HepG2 (cell line): ENCODE data around the gene B3GALNT2. TPM values are rescaled to one million over a fixed set of nuclear protein-coding genes. Genes with fewer than 3 reads are reported as not detected.

Experiments used
- ARNT ChIP-seq: fragments of 450-650 bp; IDR thresholded peaks from 2 replicates; pipeline ENCODE4 v1.6.1; 2017
- FOSL2 ChIP-seq: sonication (generic); formaldehyde crosslinking; IDR thresholded peaks from 2 replicates; pipeline ENCODE4 v1.4.0; 2020; ENCODE audit warnings: missing genetic modification reagents
- GZF1 ChIP-seq: sonication (generic); formaldehyde crosslinking; IDR thresholded peaks from 2 replicates; pipeline ENCODE4 v1.5.1; 2020; ENCODE audit warnings: mild to moderate bottlenecking, missing genetic modification reagents
- HNF1B ChIP-seq: sonication (generic); formaldehyde crosslinking; IDR thresholded peaks from 2 replicates; pipeline ENCODE4 v1.5.1; 2020; ENCODE audit warnings: mild to moderate bottlenecking, moderate library complexity, missing genetic modification reagents
- HNF4A ChIP-seq: sonication (generic); formaldehyde crosslinking; IDR thresholded peaks from 2 replicates; pipeline ENCODE4 v1.4.0; 2020; ENCODE audit warnings: missing genetic modification reagents
- HOMEZ ChIP-seq: IDR thresholded peaks from 2 replicates; pipeline ENCODE4 v1.6.1; 2016; ENCODE audit warnings: low read depth
- MEF2D ChIP-seq: sonication (generic); formaldehyde crosslinking; IDR thresholded peaks from 2 replicates; pipeline ENCODE4 v1.5.1; 2020; ENCODE audit warnings: mild to moderate bottlenecking, missing genetic modification reagents
- REPIN1 ChIP-seq: sonication (generic); formaldehyde crosslinking; IDR thresholded peaks from 2 replicates; pipeline ENCODE4 v1.8.0; 2022; ENCODE audit warnings: missing genetic modification reagents, low read depth, mild to moderate bottlenecking, borderline replicate concordance
- SAP130 ChIP-seq: IDR thresholded peaks from 2 replicates; pipeline ENCODE4 v1.6.1; 2016; ENCODE audit warnings: low read depth
- SKI ChIP-seq: fragments of 450-650 bp; IDR thresholded peaks from one replicate; pipeline ENCODE4 v1.6.1; 2018; ENCODE audit warnings: mild to moderate bottlenecking; ENCODE audit not compliant: partially characterized antibody
- STAG1 ChIP-seq: sonication (generic); formaldehyde crosslinking; IDR thresholded peaks from 2 replicates; pipeline ENCODE4 v1.4.0; 2020; ENCODE audit warnings: missing genetic modification reagents
- ZHX2 ChIP-seq, 2 experiments: sonication (generic) in 1 of 2; formaldehyde crosslinking in 1 of 2; IDR thresholded peaks; 2 replicates each; pipeline versions ENCODE4 v1.6.1 to v1.9.0; 2014 to 2022; ENCODE audit warnings: antibody characterized with exemption in 1 of 2, borderline replicate concordance in 1 of 2, inconsistent platforms in 1 of 2, low read depth in 1 of 2, missing genetic modification reagents in 1 of 2
- ZNF17 ChIP-seq: sonication (generic); formaldehyde crosslinking; IDR thresholded peaks from 2 replicates; pipeline ENCODE4 v1.5.0; 2020; ENCODE audit warnings: mild to moderate bottlenecking, missing genetic modification reagents
- ZNF18 ChIP-seq: sonication (generic); formaldehyde crosslinking; IDR thresholded peaks from 2 replicates; pipeline ENCODE4 v1.8.0; 2022; ENCODE audit warnings: mild to moderate bottlenecking, missing genetic modification reagents; ENCODE audit not compliant: insufficient replicate concordance
- ZNF331 ChIP-seq: sonication (generic); formaldehyde crosslinking; IDR thresholded peaks from 2 replicates; pipeline ENCODE4 v1.4.0; 2020; ENCODE audit warnings: missing genetic modification reagents
- ZNF557 ChIP-seq: sonication (generic); formaldehyde crosslinking; IDR thresholded peaks from 2 replicates; pipeline ENCODE4 v1.4.0; 2020; ENCODE audit warnings: missing genetic modification reagents
- ZNF619 ChIP-seq: sonication (generic); formaldehyde crosslinking; IDR thresholded peaks from 2 replicates; pipeline ENCODE4 v1.4.0; 2020; ENCODE audit warnings: mild to moderate bottlenecking, missing genetic modification reagents
- ZNF746 ChIP-seq: sonication (generic); formaldehyde crosslinking; IDR thresholded peaks from 2 replicates; pipeline ENCODE4 v1.8.0; 2022; ENCODE audit warnings: mild to moderate bottlenecking, missing genetic modification reagents
- polyA plus RNA-seq, 8 experiments: library from polyadenylated mRNA; depleted of rRNA in 3 of 8; stranded (reverse) in 7 of 8; unstranded in 1 of 8; fragments of >200 nt; fragmentation: Illumina TruSeq in 4 of 8; extraction: Trizol in 4 of 8; gene quantifications; 2 replicates each; pipeline versions ENCODE4 v1.2.1 to v1.2.3, GENCODE V29; 2011 to 2016; ENCODE audit warnings: low read depth in 4 of 8, missing spikeins in 1 of 8, mixed read lengths in 1 of 8; ENCODE audit not compliant: insufficient read depth in 1 of 8
- total RNA-seq, 5 experiments: library from RNA; depleted of rRNA; stranded (reverse); fragments of >200 nt; fragmentation: Illumina TruSeq; extraction: Trizol; gene quantifications; 2 replicates each; pipeline ENCODE4 v1.2.3, GENCODE V29; 2016; ENCODE audit warnings: low read depth in 1 of 5

B3GALNT2 gene
- total and polyA plus RNA-seq, 2 of the 13 experiments (the other 11 are each of a cell fraction or from before 2014, with no cell fraction given) = 16.5 to 28.9 TPM

GRCh38 chr1:235411489-235412486 lies 92.5 kb downstream of the B3GALNT2 start (continued):
- TF ChIP-seq HNF4A (CRISPR knock-in tag) (peak; percentile 93), HOMEZ (CRISPR knock-in tag) (peak; percentile 88), ZNF331 (CRISPR knock-in tag) (peak; percentile 76; the same call in 1 of the 2 replicates), REPIN1 (peak; percentile 58; the same call in 1 of the 2 replicates), MEF2D (CRISPR knock-in tag) (peak; percentile 80), FOSL2 (peak; percentile 38; the same call in 1 of the 2 replicates), ZNF746 (CRISPR knock-in tag) (peak; percentile 57), ZHX2 (IDR thresholded peaks at IDR 0.05; ENCODE audit: low read depth) (no peak), ZHX2 (CRISPR knock-in tag; IDR thresholded peaks at IDR 0.05; ENCODE audit: borderline replicate concordance) (no peak), STAG1 (CRISPR knock-in tag) (0 out of 2 replicates have a peak, but pooled peaks have one; percentile 3), ZNF557 (CRISPR knock-in tag) (0 out of 2 replicates have a peak, but pooled peaks have one; percentile 31), ZNF18 (CRISPR knock-in tag) (no peak), HNF1B (CRISPR knock-in tag) (peak; percentile 24; the same call in 1 of the 2 replicates), ARNT (no peak), ZNF619 (CRISPR knock-in tag) (no peak), ZNF17 (CRISPR knock-in tag) (peak; percentile 95), SKI (peak; percentile 97), SAP130 (CRISPR knock-in tag) (peak; percentile 77), GZF1 (CRISPR knock-in tag) (no peak)
